Central memory CD8-positive, alpha-beta T cell (primary cell): Measurements from ENCODE around the gene MATK.

Experiments
- ATAC-seq: fragments of 150-1000 bp; cut with Tn5 transposase; replicated peaks from 2 replicates; pipeline ENCODE4 v1.10.0; 2022; ENCODE audit warnings: mild to moderate bottlenecking, moderate FRiP score, moderate number of reproducible peaks; ENCODE audit not compliant: poor library complexity, severe bottlenecking; ENCODE audit errors: extremely low read depth
- DNase-seq, 2 donors: peaks; one replicate each; pipeline ENCODE4 v3.0.0; 2021; ENCODE audit warnings: low spot score in 2 of 2
- H3K27ac Mint-ChIP-seq: one replicate; pipeline ENCODE4 v1.8.0; 2022; ENCODE audit warnings: low read depth, mild to moderate bottlenecking, moderate library complexity, mixed read lengths
- H3K27me3 Mint-ChIP-seq: one replicate; pipeline ENCODE4 v1.8.0; 2022; ENCODE audit warnings: mixed read lengths
- H3K36me3 Mint-ChIP-seq: one replicate; pipeline ENCODE4 v1.8.0; 2022; ENCODE audit warnings: mild to moderate bottlenecking, moderate library complexity, mixed read lengths; ENCODE audit not compliant: insufficient read depth
- H3K4me1 Mint-ChIP-seq: one replicate; pipeline ENCODE4 v1.8.0; 2022; ENCODE audit warnings: mixed read lengths
- H3K4me3 Mint-ChIP-seq: one replicate; pipeline ENCODE4 v1.8.0; 2022; ENCODE audit warnings: mild to moderate bottlenecking, moderate library complexity, mixed read lengths
- H3K9me3 Mint-ChIP-seq: one replicate; pipeline ENCODE4 v1.8.0; 2022; ENCODE audit warnings: mixed read lengths

MATK gene, protein sequence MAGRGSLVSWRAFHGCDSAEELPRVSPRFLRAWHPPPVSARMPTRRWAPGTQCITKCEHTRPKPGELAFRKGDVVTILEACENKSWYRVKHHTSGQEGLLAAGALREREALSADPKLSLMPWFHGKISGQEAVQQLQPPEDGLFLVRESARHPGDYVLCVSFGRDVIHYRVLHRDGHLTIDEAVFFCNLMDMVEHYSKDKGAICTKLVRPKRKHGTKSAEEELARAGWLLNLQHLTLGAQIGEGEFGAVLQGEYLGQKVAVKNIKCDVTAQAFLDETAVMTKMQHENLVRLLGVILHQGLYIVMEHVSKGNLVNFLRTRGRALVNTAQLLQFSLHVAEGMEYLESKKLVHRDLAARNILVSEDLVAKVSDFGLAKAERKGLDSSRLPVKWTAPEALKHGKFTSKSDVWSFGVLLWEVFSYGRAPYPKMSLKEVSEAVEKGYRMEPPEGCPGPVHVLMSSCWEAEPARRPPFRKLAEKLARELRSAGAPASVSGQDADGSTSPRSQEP

GRCh38 chr19:3785938-3786824, at the start of gene MATK:
Gene MATK (minus strand): TSS chr19:3786381. CDS start chr19:3785135, 1,246 bp downstream.
- Mint-ChIP-seq H3K4me1 (peaks cover 39% of the 10 kb centered on the region), H3K9me3 (peaks cover 7% of the 10 kb centered on the region), H3K27me3 (no peaks in the 10 kb centered on the region), H3K27ac (peak within 1 kb of the TSS; percentile 79), H3K4me3 (peak within 1 kb of the TSS; percentile 82), H3K36me3 (peaks cover 19% of the 10 kb centered on the region)
- no peak for DNase-seq
- ATAC-seq = peak; percentile 21

- H3K4me3 Mint-ChIP-seq = no peak overlapping the region
- no peak overlapping the region for H3K27ac Mint-ChIP-seq
- ATAC-seq = no peak
- H3K4me1 Mint-ChIP-seq = no peaks in the 10 kb centered on the region
- H3K27me3 Mint-ChIP-seq = no peaks in the 10 kb centered on the region
- peaks cover 1% of the 10 kb centered on the region for H3K36me3 Mint-ChIP-seq
- no peak for DNase-seq
- no peaks in the 10 kb centered on the region for H3K9me3 Mint-ChIP-seq
These were observed 48.9 kb upstream of the MATK start for GRCh38 chr19:3835055-3835435.

DNA sequence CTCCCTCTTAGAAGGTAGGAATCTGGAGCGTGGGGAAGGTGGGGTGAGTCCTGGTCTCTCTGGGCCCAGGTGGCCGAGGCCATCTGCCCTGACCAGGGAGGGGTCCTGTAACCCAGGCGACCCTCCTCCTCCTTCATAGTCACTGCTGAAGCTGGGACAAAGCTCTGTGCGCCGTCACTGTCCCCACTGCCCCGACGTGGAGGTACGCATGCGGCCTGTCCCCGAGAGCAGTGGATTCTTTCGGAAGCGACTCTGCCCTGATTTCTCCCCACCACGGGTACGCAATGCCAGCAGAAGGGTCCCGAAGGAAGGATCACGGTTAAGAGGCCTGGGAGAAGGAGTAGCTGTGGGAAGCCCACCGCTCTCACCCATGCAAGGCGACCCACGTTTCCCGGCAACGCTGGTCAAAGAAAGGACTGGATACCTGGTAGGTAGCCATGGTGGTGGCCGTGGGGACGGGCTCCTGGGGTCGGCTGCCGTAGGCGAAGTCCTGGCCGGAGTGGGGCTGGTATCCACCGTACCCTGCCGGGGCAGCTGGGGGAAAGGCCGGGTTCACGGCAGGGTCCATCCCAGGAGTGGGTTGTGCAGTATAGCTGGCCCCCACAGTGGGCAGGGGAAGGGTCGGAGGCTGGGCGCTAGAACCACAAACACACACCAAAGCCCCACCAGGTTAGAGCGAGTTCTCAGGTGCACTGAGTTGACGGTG, 48.3 kb upstream of the MATK start:
- DNase-seq (no peak), ATAC-seq (no peak)
- H3K9me3 Mint-ChIP-seq = no peaks in the 10 kb centered on the region
- H3K27me3 Mint-ChIP-seq = no peaks in the 10 kb centered on the region
- H3K4me1 Mint-ChIP-seq = no peaks in the 10 kb centered on the region
- H3K36me3 Mint-ChIP-seq = peaks cover 1% of the 10 kb centered on the region
- no peak overlapping the region for H3K27ac Mint-ChIP-seq
- no peak overlapping the region for H3K4me3 Mint-ChIP-seq

- Mint-ChIP-seq H3K36me3 (no peaks in the 10 kb centered on the region), H3K27ac (no peak overlapping the region), H3K27me3 (no peaks in the 10 kb centered on the region), H3K4me3 (no peak overlapping the region), H3K9me3 (no peaks in the 10 kb centered on the region), H3K4me1 (no peaks in the 10 kb centered on the region)
- DNase-seq (no peak), ATAC-seq (no peak)
These were observed 47.6 kb upstream of the MATK start for GRCh38 chr19:3833578-3834348.

GRCh38 chr19:3832001-3832400, 45.8 kb upstream of the MATK start:
- no peak for ATAC-seq
- Mint-ChIP-seq H3K9me3 (no peaks in the 10 kb centered on the region), H3K4me3 (no peak overlapping the region), H3K4me1 (no peaks in the 10 kb centered on the region), H3K27ac (no peak overlapping the region), H3K36me3 (no peaks in the 10 kb centered on the region), H3K27me3 (no peaks in the 10 kb centered on the region)
- no peak for DNase-seq

DNA sequence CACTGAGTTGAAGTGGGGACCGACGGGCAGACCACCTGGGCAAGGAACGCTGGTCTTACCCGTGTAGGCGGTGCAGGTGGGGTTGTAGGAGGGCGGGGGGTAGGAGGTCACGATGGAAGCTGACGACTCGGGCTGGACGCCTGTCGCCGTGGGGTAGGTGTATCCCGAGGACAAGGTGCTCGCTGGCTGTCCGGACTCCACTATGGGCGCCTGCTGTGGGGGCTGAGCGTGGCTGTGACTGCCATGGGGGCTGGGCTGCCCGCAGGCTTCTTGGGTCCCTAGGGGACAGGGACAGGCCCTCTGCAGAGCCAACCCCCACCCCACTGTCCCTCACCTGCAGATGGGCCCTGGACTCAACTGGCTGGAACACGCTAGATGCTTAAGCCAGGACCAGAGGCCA, 45.4 kb upstream of the MATK start:
- Mint-ChIP-seq H3K4me1 (no peaks in the 10 kb centered on the region), H3K36me3 (no peaks in the 10 kb centered on the region), H3K27me3 (no peaks in the 10 kb centered on the region), H3K4me3 (no peak overlapping the region), H3K27ac (no peak overlapping the region), H3K9me3 (no peaks in the 10 kb centered on the region)
- no peak for ATAC-seq
- no peak for DNase-seq

DNA sequence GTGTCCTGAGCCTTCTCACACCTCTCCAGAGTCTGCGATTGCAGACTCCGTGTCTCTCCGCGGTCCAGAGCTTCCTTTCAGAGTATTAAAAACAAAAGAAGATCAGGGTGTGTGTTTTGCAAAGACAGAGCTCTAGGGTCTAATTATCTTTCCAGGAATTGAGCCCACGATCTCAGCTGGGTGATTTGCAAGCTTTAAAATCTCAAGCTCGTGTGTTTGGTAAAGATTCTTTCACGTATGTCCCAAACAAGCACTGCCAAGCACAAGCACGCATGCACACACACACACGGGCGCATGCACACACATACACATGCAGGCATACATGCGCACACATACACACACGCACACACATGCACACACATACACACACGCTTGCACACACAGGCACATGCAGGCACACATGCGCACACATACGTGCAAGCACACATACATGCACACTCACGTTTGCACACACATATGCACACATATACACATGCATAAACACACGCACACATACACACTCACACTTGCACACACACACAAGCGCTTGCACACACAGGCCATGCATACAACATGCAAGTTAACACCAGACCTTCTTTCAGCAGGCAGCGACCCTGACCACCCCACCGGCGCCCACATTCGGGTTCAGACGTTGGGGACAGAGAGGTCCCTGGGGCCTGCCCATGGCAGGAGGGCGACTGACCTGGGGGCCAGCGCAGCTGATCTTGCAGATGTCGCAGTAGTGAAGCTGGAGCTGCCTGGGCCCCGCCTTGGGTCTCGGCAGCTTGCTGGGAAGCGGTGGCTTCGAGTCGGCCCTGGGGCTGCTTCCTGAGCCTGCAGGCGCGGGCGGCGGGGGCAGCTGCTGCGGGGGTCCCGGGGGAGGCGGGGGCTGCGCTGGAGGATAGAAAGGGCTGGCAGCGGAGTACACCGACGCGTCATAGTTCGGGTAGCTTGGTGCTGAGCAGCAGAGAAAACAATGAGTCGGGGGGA, 44.7 kb upstream of the MATK start:
- Mint-ChIP-seq H3K36me3 (no peaks in the 10 kb centered on the region), H3K4me1 (no peaks in the 10 kb centered on the region), H3K27me3 (no peaks in the 10 kb centered on the region), H3K4me3 (no peak overlapping the region), H3K9me3 (no peaks in the 10 kb centered on the region), H3K27ac (no peak overlapping the region)
- no peak for ATAC-seq
- no peak for DNase-seq

GRCh38 chr19:3827306-3827705, 41.1 kb upstream of the MATK start:
- DNase-seq = no peak
- Mint-ChIP-seq H3K9me3 (no peaks in the 10 kb centered on the region), H3K27me3 (no peaks in the 10 kb centered on the region), H3K27ac (no peak overlapping the region), H3K4me1 (no peaks in the 10 kb centered on the region), H3K4me3 (no peak overlapping the region), H3K36me3 (peaks cover 3% of the 10 kb centered on the region)
- no peak for ATAC-seq

DNA sequence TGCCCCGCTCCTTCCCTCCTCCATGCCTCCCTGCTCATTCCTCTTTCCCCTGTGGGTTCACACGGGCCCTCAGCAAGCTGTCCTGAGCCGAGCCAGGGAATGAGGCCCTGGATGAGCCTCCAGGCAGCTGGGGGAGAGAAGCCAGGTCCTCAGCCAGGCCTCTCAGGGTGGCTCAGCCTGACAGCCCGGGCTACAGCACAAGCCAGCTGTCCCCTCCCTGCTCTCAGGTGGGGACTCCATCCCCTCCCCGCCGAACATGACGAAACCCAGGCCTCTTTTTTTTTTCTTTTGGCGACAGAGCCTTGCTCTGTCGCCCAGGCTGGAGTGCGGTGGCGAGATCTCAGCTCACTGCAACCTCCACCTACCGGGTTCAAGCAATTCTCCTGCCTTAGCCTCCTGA, 40.0 kb upstream of the MATK start:
- Mint-ChIP-seq H3K9me3 (no peaks in the 10 kb centered on the region), H3K4me1 (peaks cover 11% of the 10 kb centered on the region), H3K27me3 (no peaks in the 10 kb centered on the region), H3K36me3 (peaks cover 11% of the 10 kb centered on the region), H3K27ac (no peak overlapping the region), H3K4me3 (no peak overlapping the region)
- ATAC-seq (no peak), DNase-seq (no peak)

DNA sequence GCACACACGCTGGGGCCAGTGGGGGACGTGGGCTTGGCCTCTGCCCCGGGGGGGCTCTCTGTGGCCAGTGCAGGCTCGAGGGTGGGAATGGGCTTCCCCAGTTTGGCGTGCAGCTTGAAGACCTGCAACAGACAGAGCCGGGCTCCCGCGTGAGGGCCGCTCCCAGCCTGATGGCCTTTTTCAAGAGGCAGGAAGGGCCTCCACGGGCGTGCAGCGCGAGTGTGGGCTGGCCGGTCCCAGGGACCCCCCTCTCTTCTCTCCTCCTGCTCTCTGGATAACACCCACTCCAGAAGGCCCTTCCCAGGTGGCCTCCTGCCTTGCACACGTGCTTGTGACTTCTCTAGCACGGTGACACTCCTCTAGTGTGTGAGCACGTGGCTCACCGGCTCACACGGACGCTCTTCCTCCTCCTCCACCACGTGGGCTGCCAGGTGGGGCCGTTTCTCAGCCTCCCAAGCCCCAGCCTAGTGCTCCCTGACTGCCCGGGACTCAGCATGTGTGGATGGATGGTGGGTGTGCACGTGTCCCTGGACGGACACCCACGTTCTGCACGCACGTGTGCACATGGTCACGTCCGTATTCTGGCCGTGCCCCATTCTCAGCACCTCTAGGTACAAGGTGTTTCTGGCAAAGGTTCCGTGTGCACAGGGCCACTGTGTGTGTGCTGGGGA, 39.2 kb upstream of the MATK start:
- ATAC-seq (no peak), DNase-seq (no peak)
- H3K4me1 Mint-ChIP-seq = peaks cover 11% of the 10 kb centered on the region
- no peak overlapping the region for H3K27ac Mint-ChIP-seq
- no peaks in the 10 kb centered on the region for H3K27me3 Mint-ChIP-seq
- no peaks in the 10 kb centered on the region for H3K9me3 Mint-ChIP-seq
- H3K4me3 Mint-ChIP-seq = no peak overlapping the region
- peaks cover 11% of the 10 kb centered on the region for H3K36me3 Mint-ChIP-seq

GRCh38 chr19:3823350-3823713, 37.2 kb upstream of the MATK start:
- DNase-seq = no peak
- peaks cover 11% of the 10 kb centered on the region for H3K4me1 Mint-ChIP-seq
- H3K36me3 Mint-ChIP-seq = peaks cover 11% of the 10 kb centered on the region
- no peak overlapping the region for H3K27ac Mint-ChIP-seq
- H3K4me3 Mint-ChIP-seq = no peak overlapping the region
- no peaks in the 10 kb centered on the region for H3K27me3 Mint-ChIP-seq
- no peak for ATAC-seq
- H3K9me3 Mint-ChIP-seq = no peaks in the 10 kb centered on the region
